Astrocyte of the spinal cord (primary cell): ENCODE results near the gene CDK19.
A peak's percentile ranks its signal among the peaks of the same experiment; 100 is the strongest.
"Not testable (repeated sequence)": the region's sequence is repeated elsewhere in the genome, so short reads cannot be mapped to it uniquely, and the experiment has no call there.

Source experiments
- DNase-seq: peaks from one replicate; pipeline ENCODE4 v3.0.0; 2011; ENCODE audit warnings: low read depth, low spot score
- H3K4me3 ChIP-seq: 2 replicates; pipeline ENCODE4 v1.5.1; 2011; ENCODE audit warnings: low read depth, mild to moderate bottlenecking, low read length, moderate library complexity
- in situ Hi-C: cut with HindIII; loops from 2 replicates; pipeline ENCODE4 v1.10.0; 2017; ENCODE audit warnings: low sequenced_read_pairs
- TF ChIP-seq, protein P1 (sequence below): IDR thresholded peaks from 2 replicates; pipeline ENCODE4 v1.5.1; 2012; ENCODE audit warnings: low read depth, mild to moderate bottlenecking, low read length, inconsistent platforms

Gene CDK19

DNA sequence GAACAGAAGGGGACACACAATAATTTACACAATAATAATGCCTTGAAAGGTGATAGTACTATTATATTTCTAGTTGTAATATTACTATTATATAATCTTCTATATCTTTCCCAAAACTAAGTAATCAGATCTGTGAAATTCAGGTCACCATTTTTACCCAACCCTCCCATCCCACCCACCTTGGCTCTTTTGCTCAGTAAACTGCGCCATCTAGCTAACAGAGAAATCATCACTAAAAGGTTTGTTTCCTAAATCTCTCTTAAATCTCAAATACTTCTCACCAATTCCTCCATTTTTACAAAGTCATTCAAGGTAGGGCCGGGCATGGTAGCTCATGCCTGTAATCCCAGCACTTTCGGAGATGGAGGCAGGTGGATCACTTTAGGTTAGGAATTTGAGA is 83.4 kb downstream of the CDK19 start:
- DNase-seq, result no peak
- no peak overlapping the region for H3K4me3 ChIP-seq
- in situ Hi-C loops, result no loop called here
- TF ChIP-seq, protein P1, sequence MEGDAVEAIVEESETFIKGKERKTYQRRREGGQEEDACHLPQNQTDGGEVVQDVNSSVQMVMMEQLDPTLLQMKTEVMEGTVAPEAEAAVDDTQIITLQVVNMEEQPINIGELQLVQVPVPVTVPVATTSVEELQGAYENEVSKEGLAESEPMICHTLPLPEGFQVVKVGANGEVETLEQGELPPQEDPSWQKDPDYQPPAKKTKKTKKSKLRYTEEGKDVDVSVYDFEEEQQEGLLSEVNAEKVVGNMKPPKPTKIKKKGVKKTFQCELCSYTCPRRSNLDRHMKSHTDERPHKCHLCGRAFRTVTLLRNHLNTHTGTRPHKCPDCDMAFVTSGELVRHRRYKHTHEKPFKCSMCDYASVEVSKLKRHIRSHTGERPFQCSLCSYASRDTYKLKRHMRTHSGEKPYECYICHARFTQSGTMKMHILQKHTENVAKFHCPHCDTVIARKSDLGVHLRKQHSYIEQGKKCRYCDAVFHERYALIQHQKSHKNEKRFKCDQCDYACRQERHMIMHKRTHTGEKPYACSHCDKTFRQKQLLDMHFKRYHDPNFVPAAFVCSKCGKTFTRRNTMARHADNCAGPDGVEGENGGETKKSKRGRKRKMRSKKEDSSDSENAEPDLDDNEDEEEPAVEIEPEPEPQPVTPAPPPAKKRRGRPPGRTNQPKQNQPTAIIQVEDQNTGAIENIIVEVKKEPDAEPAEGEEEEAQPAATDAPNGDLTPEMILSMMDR, result no peak

DNA sequence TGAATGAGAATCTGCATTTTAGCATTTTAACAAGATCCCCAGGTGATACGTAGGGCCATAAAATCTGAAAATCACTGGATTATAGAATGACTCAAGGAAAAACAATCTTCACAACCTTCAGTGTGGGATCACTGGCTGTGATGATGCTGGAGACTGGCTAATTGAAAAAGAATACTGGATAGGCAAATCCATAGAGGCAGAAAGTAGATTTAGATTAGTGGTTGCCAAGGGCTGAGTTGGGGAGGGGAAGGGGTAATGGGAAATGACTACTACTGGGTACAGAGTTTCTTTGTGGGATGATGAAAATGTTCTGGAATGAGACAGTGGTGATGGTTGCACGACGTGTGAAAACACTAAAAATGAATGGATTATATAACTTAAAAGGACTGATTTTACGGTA is 84.1 kb downstream of the CDK19 start:
- peak; percentile 12 for DNase-seq
- no peak overlapping the region for H3K4me3 ChIP-seq
- TF ChIP-seq, protein P1, result no peak
- in situ Hi-C loops, result no loop called here

DNA sequence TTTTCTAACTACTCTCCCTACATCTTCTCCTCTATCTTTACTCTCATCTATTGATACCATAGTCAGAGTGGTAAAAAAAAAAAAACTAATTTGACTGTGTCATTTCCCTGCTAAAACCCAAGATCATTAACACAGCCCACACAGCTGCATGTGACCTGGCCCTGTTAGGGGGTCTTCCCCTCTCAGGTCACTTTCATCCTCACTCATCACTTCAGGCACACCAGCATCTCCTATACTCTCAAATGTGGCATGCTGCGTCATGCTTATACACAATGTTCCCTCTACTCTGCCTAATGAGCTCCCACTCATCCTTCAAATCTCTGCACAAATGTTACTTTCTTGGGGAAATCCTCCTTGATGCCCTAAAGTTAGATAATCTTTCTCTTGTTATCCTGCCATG is 86.8 kb downstream of the CDK19 start:
- TF ChIP-seq, protein P1, result no peak
- in situ Hi-C loops, result no loop called here
- no peak for DNase-seq
- H3K4me3 ChIP-seq, result no peak overlapping the region

DNA sequence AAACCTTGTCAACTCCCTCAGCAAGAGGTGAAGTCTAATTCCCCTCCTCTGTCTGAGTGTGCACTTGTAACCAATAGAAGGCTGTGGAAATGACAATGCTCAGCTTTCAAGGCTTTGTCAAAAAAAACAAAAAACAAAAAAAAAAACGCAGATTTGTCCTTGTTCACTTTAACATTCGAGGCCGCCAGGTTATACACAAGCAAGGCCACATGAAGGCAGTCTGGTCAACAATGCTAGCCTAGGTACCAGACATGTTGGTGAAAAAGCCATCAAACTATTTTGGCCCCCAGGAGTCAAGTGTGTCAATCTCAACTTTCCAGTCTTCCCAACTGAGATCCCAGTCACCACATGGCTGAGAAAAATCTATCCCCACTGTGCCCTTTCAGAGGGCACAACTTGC is 92.3 kb downstream of the CDK19 start:
- no peak for DNase-seq
- no peak overlapping the region for H3K4me3 ChIP-seq
- TF ChIP-seq, protein P1, result no peak
- in situ Hi-C loops, result no loop called here

DNA sequence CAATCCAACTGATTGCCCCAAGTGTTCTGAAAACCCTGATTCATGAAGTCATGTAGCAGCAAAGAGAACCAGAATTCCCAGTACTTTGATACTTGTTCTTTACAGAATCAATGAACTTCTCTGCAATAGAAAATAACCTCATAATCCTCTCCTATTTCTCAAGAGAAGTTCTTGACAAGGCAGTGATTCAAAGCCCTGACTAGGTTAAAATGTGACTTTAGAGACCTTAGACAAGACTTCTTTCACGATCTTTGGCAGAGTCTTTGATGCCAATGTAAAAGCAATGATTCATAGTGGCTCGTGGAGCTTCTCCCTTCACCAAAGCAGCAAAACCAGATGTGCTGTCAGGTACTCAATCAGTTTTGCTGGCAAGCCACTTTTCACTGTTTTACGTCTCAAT is 95.2 kb downstream of the CDK19 start:
- TF ChIP-seq, protein P1, result no peak
- in situ Hi-C loops, result no loop called here
- no peak overlapping the region for H3K4me3 ChIP-seq
- DNase-seq, result no peak

DNA sequence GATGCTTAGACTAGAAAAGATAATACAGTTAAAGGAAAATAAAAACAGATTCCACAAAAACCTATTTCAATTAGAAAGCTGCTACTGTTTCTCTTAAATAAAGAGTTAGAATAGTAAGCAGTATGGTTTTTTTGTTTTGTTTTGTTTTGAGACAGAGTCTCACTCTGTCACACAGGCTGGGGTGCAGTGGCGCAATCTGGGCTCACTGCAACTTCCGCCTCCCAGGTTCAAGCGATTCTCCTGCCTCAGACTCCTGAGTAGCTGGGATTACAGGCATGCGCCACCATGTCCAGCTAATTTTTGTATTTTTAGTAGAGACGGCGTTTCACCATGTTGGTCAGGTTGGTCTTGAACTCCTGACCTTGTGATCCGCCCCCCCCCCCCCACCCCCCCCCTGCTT is 95.7 kb downstream of the CDK19 start:
- DNase-seq, H3K4me3 ChIP-seq, in situ Hi-C loops: not testable (repeated sequence)

DNA sequence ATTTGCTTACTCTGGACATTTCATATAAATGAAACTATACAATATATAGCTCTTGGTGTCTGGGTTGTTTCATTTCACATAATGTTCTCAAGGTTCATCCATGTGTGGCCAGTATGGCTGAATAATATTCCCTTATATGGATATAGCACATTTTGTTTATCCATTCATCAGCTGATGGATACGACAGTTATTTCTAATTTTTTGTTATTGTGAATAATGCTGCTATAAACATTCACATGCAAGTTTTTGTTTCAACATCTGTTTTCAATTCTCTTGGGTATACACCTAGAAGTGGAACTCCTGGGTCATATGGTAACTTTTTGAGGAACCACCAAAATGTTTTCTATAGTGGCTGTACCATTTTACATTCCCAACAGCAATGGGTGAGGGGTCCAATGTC is 101.1 kb downstream of the CDK19 start:
- DNase-seq, result no peak
- no peak overlapping the region for H3K4me3 ChIP-seq
- TF ChIP-seq, protein P1, result no peak
- in situ Hi-C loops, result no loop called here
